HG02763 (cell line): ENCODE data around the gene DPEP1.

ENCODE experiments used
- ATAC-seq: cut with Tn5 transposase; IDR thresholded peaks from one replicate; pipeline ENCODE4 v1.9.1; 2021; ENCODE audit warnings: mild to moderate bottlenecking, moderate library complexity; ENCODE audit not compliant: unreplicated experiment

DPEP1 gene

DNA sequence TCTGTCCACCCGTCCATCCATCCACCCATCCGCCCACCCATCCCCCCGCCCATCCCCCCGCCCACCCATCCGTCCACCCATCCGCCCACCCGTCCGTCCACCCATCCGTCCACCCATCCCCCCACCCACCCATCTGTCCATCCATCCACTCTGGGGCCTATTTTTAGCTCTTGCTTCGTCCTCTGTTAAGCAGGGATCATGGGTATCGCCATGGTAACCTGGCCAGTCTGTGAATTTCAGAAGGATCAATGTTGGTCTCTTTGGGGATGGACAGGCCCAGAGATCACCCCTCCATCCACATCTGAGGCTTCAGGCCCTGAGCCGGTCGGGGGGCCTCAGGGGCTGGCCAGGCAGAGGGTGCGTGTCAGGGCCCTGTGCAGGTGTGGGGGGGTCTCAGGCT is 15.2 kb upstream of the DPEP1 start:
- ATAC-seq = no peak

DNA sequence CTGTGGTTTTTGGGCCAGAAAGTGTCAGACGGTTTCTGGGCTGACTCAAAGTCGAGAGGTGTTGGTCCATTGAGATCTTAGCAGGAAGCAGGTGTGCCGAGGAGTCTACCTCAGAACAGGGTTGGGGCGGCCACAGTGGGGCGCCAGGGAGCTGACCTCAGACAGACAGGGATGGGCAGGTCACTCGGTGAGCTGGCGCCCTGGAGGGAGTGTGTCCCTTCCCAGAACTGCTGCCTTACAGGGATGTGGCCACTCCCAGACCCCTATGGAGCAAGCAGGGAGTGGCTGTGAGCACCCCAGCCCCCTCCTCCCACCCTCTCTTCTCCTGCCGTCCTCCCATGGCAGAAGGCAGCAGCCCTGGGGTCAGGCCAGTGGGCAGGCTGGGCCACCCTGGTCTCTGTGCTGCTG is 14.0 kb upstream of the DPEP1 start:
- no peak for ATAC-seq

DNA sequence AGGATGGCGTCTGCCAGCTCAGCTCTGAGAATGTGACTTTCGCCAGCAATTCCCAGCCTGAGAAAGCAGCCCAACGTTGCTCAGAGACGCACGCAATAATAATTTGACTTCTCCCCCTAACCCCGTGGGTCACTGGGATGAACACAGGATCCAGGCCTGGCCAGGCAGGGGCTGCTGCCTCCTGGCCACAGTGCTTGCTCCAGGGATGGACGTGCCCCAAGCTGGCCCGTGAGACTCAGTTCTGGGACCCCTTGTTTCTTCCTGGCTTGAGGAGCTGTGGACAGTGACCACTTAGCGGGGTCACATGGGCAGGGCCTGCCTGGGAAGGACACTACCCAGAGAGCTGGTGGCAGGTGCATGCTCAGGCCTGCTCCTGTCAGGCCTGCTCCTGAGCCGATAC is 13.5 kb upstream of the DPEP1 start:
- ATAC-seq = no peak

DNA sequence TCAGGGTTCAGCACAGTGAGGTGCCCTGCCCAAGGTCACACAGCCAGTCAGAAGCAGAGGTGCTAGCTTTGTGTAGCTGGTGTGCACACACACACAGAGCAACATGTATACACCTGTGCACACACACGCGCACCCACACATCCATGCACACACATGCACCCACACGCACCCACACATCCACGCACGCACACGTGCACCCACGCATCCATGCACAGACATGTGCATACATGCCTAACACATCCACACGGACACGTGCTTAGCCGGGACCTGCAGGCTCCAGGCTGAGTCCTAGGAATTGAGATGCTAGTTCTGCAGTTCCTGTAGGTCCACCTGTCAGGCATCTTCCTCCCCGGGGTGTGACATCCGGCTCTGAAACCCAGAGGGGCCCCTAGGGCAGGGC is 13.0 kb upstream of the DPEP1 start:
- no peak for ATAC-seq

DNA sequence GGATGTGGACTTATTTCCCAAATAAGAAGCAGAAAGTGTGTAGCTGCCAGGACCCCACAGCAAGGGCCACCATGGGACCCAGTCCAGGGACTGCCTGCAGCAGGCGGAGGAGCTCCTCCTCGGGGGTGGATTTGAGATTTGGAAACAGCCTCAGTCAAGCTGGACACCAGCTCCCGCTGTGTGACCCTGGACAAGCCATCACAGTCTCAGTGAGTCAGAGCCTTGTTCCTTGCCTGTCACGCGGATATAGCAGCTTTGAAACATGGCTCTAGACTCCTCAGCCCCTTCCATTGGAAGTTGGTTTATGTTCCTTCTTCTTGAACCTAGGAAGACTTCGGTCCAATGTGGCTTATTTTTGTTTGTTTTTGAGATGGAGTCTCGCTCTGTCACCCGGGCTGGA is 12.5 kb upstream of the DPEP1 start:
- no peak for ATAC-seq

DNA sequence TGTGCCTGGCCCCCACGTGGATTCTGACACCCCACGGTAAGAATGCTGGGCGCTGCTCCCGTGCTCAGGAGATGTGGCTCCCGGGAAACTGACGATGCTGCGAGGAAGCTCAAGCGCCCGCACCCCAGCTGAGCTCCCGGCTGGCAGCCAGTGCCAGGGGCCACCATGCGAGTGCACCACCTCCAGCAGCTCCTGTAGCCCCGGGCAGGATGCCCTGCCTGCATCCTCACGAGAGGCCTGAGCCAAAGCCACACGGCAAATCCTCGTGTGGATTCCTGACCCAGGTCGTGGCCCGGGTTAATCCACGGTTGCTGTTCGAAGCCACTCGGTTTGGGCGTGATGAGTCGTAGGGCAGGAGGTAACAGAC is 11.6 kb upstream of the DPEP1 start:
- no peak for ATAC-seq

DNA sequence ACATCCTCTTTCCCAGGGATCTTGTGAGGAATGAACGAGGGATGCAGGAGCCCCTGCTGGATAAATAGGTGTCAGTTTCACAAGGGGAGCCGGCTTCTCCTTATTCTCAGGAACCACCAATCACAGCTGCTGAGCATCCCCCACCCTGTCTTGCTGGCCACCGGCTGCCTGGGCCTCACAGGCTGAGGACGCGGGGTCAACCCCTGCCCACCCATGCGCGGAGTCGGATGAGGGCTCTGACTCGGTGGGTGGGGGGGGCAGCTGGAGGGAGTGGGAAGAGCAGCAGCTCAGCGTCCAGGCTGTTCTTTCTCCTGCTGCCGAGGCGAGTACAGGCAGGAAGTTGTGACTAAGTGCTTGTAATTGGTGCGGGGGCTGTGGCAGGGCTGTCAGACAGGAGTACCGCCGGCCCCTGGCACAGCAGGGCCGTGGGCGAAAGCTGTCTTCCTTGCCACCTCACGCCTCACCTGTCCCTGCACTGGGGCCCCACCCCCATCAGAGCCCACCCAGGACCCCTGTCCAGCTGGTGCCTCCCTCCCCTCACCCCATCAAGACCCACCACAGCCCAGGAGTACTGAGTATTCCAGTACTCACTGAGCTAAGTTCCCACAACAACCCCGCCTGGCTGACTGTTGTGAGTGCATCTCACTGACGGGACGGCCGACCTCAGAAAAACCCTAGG is 11.0 kb upstream of the DPEP1 start:
- no peak for ATAC-seq

DNA sequence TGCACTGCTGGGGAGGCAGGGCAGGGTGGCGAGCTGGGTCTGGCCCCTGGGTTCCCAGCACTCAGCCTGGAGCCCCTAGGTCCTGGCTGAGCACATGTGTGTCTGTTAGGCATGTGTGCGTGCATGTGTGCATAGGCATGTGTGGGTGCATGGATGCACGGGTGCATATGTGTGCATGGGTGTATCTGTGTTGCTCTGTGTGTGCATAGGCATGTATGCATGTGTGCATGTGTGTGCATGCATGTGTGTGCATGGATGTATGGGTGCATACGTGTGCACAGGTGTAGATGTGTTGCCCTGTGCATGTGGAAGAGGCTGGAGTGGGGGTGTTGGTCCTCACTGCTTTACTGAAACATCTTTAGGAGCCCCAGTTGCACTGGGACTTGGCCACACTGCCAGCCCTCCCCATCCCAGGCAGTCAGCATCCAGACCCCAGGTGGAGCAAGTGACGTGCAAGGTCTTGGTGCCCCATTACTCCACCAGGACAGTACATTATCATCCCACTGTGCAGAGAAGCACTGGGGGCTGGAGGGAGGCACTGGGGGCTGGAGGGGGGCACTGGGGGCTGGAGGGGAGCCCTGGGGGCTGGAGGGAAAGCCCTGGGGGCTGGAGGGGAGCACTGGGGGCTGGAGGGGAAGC is 10.4 kb upstream of the DPEP1 start:
- ATAC-seq = no peak

DNA sequence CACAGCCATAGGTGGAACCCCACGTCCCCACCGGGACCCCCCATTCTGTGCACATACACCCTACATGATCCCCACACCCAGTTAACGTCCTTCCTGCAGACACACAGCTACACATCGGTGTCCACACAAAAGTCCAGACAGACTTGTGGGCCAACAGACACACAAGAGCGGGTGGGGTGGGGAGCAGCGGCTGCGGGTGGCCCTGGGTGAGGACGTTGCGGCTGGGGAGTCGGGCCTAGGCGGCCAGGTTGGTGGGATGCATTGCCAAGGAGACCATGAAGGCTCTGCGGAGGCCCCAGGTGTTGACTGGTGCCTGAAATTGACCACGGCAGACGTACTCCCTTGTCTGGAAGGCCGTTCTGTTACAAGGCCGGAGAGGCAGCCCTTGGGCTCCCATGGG is 8.7 kb upstream of the DPEP1 start:
- ATAC-seq = no peak

DNA sequence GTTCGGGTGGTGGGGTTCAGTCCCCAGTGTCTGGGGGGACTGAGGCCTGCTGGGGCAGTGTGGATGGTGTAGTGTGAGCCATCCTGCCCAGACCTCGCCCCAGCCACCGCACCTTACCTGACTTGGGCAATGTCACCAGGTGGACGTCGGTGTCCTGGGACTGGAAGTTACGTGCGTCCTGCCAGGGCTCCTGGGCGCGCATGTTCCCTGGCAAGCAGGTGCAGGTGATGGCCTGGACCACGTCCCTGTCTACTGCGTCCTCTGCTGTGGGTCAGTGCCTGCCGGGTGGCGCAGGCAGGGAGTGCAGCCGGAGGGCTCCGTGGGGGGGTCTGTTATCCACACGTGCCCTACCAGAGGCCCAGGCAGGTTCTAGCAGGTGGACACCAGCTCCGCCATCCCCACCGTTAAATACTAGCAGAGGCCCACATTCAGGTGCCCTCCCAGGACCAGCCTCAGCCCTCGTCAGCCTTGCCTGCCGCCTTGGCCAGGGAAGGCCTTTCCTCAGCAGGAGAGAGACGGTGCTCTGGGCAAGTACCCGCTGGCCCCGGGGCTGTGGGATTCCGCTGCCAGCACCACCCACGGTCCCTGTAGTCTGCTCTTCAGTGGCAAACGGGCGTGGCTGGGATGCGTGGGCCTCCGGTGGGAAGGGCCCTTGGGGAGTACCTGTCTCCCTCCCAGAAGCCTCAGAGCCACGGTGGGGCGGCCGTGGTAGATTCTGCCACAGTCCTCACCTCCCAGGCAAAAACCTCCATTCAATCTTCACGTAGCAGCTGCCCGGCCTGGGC is 8.1 kb upstream of the DPEP1 start:
- no peak for ATAC-seq

DNA sequence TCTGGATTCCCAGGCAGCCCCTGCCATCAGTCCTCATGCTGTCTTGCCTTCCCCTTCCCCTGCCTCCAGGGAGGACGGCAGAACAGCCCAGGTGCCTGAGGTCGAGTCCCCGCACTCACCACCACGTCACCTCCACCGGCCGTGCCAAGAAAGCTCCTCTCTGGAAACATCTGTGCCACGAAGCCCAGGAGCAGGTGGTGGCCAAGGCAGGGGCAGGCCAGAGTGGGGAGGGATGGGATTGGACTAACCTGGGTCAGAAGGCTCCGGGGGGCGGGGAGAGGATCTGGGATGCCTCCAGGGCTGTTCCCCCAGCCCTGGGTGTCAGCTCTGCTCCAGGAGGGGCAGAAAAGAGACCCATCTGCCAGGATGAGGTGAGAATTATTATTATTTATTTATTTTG is 7.4 kb upstream of the DPEP1 start:
- ATAC-seq = no peak

DNA sequence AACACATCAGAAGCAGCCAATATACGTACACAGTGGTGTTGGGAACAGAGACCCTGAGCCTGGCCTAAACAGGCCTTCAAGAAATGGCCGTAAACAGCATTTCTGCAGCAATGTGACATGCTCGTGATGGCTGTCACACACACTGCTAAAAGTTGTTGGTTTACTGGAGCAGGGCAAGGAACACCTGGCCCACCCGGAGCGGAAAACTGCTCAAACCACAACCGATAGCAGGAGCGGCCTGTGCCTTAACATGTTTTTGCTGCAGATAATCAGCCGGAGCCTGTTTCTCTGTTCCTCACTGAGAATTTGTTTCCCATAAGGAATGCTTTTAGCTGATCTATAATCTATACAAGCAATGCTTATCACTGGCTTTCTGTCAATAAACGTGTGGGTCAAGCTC is 6.0 kb upstream of the DPEP1 start:
- no peak for ATAC-seq

DNA sequence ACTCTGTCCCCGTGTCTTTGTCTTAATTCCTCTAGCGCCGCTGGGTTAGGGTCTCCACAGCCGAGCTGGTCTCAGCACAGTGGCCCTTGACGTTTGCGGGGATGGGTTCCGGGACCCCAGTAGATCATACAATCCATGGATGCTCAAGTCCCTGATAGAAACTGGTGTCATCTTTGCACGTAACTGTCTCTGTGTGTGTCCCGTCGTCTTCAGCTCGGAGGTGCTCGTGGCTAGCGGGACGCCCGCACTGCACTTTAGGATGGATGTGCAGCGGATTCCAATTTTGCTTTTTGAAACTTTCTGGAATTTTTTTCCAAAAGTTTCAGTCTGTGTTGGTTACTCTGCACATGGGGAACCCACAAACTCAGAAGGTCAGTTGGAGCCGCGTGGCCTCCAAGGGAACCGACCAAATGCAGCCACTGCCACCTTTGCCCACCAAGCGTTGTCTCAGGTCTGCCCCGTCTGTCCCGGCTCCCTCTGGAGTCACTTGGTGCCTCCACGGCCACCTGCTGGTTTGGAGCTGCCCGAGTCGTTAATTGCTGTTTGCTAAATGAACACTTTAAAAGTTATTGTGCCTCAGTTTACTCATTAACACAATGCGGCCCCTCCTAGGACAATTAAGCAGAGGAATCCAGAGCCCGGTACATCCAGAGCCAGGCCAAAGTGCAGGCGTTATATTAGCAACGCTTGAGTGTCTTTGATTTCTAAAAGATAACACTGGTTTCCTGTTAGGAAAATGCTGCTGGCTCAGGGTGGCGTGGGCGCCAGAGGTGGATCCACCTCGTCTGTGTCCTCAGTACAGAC is 5.3 kb upstream of the DPEP1 start:
- ATAC-seq = no peak

DNA sequence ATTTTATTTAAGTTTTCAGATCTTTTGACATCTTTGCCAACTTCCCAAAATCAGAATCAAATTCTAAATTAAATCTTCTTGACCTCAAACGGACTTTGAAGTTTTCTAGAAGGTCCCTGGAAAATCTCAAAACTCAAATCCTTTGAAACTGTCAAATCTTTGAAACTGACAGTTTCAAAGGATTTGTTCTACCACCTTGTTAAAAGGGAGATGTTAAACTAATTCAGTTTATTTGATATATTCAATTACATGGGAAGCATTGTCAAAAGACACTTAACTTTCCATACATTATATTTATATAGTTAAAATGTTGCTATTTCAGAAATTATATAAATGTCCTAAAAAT is 3.4 kb upstream of the DPEP1 start:
- no peak for ATAC-seq

DNA sequence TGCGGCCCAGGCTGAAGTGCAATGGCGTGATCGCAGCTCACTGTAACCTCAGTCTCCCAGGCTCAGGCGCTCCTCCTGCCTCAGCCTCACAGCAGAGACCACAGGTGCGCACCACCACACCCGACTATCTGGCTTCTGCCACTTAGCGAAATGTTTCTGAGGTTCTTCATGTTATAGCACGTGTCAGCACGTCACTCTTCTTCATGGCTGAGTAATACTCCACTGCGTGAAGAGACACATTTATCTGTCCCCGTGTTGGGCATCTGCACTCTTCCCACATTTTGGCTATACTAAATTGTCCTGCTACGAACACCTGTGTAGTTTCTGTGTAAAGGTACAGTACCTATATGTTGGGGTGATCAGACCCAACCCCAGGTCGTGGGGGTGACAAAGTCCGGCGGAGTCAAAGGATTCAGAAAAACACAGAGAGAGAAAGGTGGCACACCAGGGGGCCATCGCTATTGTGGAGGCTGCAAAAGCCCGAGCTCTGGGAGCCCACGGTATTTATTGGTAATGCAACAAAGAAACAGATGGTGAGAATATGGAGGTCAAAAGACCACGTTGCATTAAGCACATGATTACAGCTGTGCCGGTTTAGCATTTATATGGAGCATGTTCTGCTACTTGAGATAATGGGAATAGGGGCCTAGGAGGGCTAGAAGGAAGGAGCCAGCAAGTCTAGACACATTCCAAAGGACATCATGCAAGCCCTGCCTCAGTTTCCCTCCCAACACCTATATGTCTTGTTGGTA is 851 bp upstream of the DPEP1 start:
- no peak for ATAC-seq

DNA sequence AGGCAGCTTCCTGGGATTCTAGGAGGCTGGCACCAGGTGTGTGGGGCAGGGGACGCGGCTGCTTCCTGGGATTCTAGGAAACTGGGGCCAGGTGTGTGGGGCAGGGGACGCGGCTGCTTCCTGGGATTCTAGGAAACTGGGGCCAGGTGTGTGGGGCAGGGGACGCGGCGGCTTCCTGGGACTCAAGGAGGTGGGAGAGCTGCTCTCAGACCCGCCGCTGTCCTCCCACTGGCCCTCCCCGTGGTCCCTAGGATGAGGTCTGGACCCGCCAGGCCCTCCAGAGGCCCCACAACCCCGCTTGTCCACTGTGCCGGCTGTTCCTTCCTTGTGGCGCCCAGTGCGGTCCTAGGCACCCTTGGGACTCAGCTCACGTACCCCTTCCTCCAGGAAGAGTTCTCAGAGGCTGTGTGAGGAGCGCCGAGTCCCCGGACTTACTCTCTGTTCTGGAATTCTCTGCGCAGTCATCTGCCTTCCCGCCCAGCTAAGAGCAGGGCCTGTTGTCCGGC is 565 bp downstream of the DPEP1 start:
- ATAC-seq = no peak

DNA sequence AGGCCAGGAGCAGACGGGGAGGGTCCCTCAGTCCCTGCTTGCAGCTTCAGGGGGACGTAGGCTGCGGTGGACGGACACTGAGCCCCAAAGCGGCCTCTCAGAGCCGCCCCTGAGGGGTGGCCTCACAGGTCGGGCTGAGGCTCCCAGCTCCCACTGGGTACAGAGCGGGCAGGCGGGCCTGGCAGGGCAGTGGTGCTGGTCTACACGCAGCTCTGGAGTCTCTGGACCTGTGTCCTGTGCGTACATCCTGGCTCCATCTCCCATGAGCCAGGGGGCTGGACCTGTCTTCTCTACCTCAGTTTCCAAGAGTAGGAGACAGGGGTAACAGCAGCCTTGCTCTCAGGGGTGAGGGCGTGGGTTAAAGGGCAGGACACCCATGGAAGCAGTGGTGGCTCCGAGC is 1.7 kb downstream of the DPEP1 start:
- ATAC-seq = no peak

DNA sequence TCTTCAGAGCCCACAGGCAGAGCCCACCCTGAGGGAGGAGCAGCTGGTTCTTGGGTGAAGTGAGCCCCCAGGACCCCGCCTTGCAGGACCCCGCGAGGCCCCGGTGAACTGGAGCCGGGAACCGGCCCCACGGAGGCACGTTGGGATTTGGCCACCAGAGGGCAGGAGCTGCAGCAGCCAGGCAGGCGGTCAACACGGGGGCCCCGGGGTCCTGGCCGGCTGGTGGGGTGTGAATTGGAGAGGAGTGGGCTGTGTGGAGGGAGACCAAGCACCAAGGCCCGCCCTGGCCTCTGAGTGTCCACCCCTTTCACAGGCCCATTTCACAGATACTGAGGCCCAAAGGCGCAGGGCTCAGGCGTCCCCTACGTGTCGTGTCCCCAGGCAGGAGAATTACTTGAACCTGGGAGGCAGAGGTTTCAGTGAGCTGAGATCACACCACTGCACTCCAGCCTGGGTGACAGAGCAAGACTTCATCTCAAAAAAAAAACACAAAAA is 2.2 kb downstream of the DPEP1 start:
- ATAC-seq = no peak

DNA sequence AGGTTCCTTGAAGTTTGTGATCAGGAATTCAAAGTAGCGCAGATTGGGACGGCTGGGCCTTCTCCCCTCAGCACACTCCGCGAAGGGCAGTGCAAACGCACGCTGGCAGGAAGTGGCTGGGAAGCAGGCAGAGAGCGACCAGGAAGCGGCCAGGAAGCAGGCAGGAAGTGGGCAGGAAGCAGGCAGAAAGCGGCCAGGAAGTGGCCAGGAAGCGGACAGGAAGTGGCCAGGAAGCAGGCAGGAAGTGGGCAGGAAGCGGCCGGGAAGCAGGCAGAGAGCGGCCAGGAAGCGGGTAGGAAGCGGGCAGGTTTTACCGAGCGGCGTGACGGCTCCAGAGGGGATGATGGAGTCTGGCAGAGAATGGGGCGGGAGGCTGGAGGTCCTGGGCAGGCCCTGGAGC is 3.2 kb downstream of the DPEP1 start:
- ATAC-seq = no peak

DNA sequence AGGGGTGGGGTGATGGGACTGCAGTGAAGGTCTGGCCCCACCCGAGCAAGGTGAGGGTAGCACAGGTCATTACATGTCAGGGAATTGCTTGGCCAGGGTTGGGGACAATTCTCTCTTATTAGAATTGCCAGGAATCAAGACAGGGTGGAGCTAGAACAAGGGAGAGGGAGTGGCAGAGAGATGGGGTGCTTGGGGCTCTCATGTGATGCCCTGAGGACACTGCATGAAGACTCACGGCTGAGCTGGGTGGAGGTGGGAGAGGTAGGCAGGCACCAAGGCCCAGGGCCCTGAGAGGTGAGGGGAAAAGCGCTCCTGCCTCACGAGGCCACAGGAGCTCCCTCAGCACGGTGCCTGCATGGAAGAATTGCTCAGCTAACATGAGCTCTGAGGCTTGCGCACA is 3.6 kb downstream of the DPEP1 start:
- no peak for ATAC-seq
